Right ventricle myocardium superior (tissue), 1 donor: ENCODE data around the gene ZNF664. TPM values are rescaled to one million over a fixed set of nuclear protein-coding genes. Genes with fewer than 3 reads are reported as not detected.

Source experiments
- total RNA-seq: library from RNA; stranded (reverse); fragmentation: NEBNext Ultra II Directional; extraction: Animal tissue kit (Norgen Biotek cat#: 25700); gene quantifications from one replicate; pipeline ENCODE4 v1.2.1, GENCODE V29; 2021
- donor health status: DM: no; HTN: yes; CAD: no; lungs with severe emphysema.

Gene ZNF664
- total RNA-seq, 1 donor from 2014 or later = 71.3 TPM

Other genes with a start within 250 kb of the ZNF664 start
- 0.08 TPM for gene DNAH10, start 210.9 kb upstream of the ZNF664 start, total RNA-seq
- 54.0 TPM for gene CCDC92, start 384 bp upstream of the ZNF664 start, total RNA-seq